GM23248 (cell line): ENCODE data around the gene SMARCB1.

ENCODE experiments used
- EZH2 ChIP-seq: fragments of 200-600 bp; sonication (generic); IDR thresholded peaks from 2 replicates; pipeline ENCODE4 v1.6.1; 2018; ENCODE audit warnings: antibody characterized with exemption, mild to moderate bottlenecking; ENCODE audit not compliant: insufficient read depth, poor library complexity, severe bottlenecking
- EZH2phosphoT487 ChIP-seq: fragments of 200-600 bp; sonication (generic); IDR thresholded peaks from 2 replicates; pipeline ENCODE4 v1.6.1; 2018; ENCODE audit warnings: antibody characterized with exemption, moderate library complexity, mild to moderate bottlenecking, low read depth; ENCODE audit not compliant: insufficient read depth

DNA sequence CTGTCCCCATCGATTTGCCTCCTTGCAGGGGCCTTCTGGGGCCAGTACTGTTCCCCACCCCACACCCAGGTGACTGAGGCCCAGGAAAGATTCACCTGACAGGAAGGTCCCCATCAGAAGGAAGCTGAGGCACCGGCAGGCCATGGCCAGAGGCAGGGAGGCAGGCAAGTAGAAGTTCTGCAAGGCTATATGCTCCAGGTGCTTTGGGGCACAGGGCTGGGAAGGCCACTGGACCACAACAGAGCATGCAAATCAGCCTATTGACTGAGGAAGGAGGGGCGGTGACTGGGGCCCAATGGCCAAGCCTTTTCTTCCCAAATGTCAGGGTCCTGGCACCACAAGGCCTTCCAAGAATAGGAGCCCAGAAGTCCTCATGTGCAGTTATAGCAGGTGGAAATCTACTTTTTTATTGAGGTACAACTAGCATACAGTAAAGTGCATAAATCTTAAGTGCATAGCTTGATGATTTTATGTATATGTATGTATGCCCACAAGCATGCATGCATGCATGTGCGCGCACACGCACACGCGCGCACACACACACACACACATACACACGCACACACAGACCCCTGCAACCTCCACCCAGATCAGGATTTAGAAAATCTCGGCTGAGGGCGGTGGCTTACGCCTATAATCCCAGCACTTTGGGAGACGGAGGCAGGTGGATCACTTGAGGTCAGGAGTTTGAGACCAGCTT is 32.4 kb upstream of the SMARCB1 start, which contains the start of gene VPREB3:
- TF ChIP-seq EZH2 (no peak), EZH2phosphoT487 (no peak)
